MM.1S (cell line): ENCODE results near the gene SLC25A22.

Source experiments
- CTCF ChIP-seq: fragments of 300-600 bp; sonication (generic); IDR thresholded peaks from 2 replicates; pipeline ENCODE4 v1.5.1; 2016; ENCODE audit warnings: antibody characterized with exemption, low read length, mixed read lengths
- EZH2 ChIP-seq: fragments of 300-600 bp; sonication (generic); optimal IDR thresholded peaks from 2 replicates; pipeline ENCODE3; 2017; ENCODE audit warnings: low read depth, mild to moderate bottlenecking, antibody characterized with exemption, low read length, mixed read lengths
- EZH2phosphoT487 ChIP-seq: fragments of 300-600 bp; sonication (generic); IDR thresholded peaks from 2 replicates; pipeline ENCODE4 v1.6.1; 2018; ENCODE audit warnings: antibody characterized with exemption, low read length

- TF ChIP-seq CTCF (no peak), EZH2phosphoT487 (no peak), EZH2 (no peak)
These were observed 7.1 kb downstream of the SLC25A22 start for GRCh38 chr11:790721-791564.
